Measurements from ENCODE around the gene CIAO3.
"Not testable (repeated sequence)": the region's sequence is repeated elsewhere in the genome, so short reads cannot be mapped to it uniquely, and the experiment has no call there.

Gene CIAO3

GRCh38 chr16:760545-761343 is 19.9 kb upstream of the CIAO3 start, which contains the start of gene MSLN:
Gene MSLN (plus strand): TSS chr16:760734. CDS start chr16:762681, 1,947 bp downstream.
- DNase-seq (ENCODE audit: low read depth in 2 of 2) = no peak

GRCh38 chr16:760065-760464 is 19.3 kb upstream of the CIAO3 start:
- DNase-seq (ENCODE audit: low read depth in 2 of 2) = no peak

GRCh38 chr16:759110-759910 is 18.5 kb upstream of the CIAO3 start:
- DNase-seq (ENCODE audit: low read depth in 2 of 2) = no peak

- no peak for DNase-seq (ENCODE audit: low read depth in 2 of 2)
These were observed 15.6 kb upstream of the CIAO3 start for GRCh38 chr16:756428-756827.

GRCh38 chr16:754656-755055 is 13.9 kb upstream of the CIAO3 start:
- no peak for DNase-seq (ENCODE audit: low read depth in 2 of 2)

- DNase-seq (ENCODE audit: low read depth in 2 of 2) = not testable (repeated sequence)
These were observed 13.4 kb upstream of the CIAO3 start for GRCh38 chr16:754121-754607.

- no peak for DNase-seq (ENCODE audit: low read depth in 2 of 2)
These were observed 11.2 kb upstream of the CIAO3 start for GRCh38 chr16:752007-752312.

- no peak for DNase-seq (ENCODE audit: low read depth in 2 of 2)
These were observed 10.6 kb upstream of the CIAO3 start for GRCh38 chr16:751152-752006.

GRCh38 chr16:750485-750884 is 9.7 kb upstream of the CIAO3 start:
- no peak for DNase-seq (ENCODE audit: low read depth in 2 of 2)

GRCh38 chr16:749010-749409 is 8.2 kb upstream of the CIAO3 start:
- no peak for DNase-seq (ENCODE audit: low read depth in 2 of 2)

GRCh38 chr16:747978-748746 is 7.4 kb upstream of the CIAO3 start:
- DNase-seq (ENCODE audit: low read depth in 2 of 2) = no peak

GRCh38 chr16:746637-747036 is 5.8 kb upstream of the CIAO3 start:
- no peak for DNase-seq (ENCODE audit: low read depth in 2 of 2)

- no peak for DNase-seq (ENCODE audit: low read depth in 2 of 2)
These were observed 4.9 kb upstream of the CIAO3 start for GRCh38 chr16:745739-746138.

- DNase-seq (ENCODE audit: low read depth in 2 of 2) = no peak
These were observed 3.1 kb upstream of the CIAO3 start for GRCh38 chr16:743794-744500.

GRCh38 chr16:742894-743293 is 2.1 kb upstream of the CIAO3 start:
- not testable (repeated sequence) for DNase-seq (ENCODE audit: low read depth in 2 of 2)

GRCh38 chr16:741986-742629 is 1.3 kb upstream of the CIAO3 start:
- DNase-seq (ENCODE audit: low read depth in 2 of 2) = no peak

- no peak for DNase-seq (ENCODE audit: low read depth in 2 of 2)
These were observed 386 bp downstream of the CIAO3 start for GRCh38 chr16:740459-740763.

GRCh38 chr16:739560-740458 is 988 bp downstream of the CIAO3 start:
- DNase-seq (ENCODE audit: low read depth in 2 of 2) = no peak

GRCh38 chr16:736936-737481 is 3.8 kb downstream of the CIAO3 start:
- DNase-seq (ENCODE audit: low read depth in 2 of 2) = no peak

All from stimulated activated CD4-positive, alpha-beta T cell treated with anti-CD3 and anti-CD28 coated beads, Interleukin-1b, Interleukin-23, amount 100 ng/mL, for 1 hour (primary cell).